ENCODE data around the gene CCDC137.

DNA sequence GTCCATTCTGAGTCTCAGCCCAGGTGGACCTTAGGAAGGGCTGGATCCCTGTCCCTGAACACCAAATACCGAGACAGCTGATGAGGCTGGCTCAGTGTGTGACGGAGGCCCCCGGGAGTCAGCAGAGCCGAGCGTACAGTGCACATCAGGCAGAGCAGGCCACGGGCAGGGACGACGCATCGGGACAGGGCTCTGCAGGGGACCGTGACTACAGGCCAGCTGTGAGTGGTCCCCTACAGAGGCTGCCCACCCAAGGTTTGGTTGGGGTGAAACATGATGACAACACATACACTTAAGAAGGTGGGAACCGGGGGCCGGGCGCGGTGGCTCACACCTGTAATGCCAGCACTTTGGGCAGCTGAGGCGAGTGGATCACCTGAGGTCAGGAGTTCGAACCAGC is 6.4 kb downstream of the CCDC137 start:
- TF ChIP-seq, protein P1, sequence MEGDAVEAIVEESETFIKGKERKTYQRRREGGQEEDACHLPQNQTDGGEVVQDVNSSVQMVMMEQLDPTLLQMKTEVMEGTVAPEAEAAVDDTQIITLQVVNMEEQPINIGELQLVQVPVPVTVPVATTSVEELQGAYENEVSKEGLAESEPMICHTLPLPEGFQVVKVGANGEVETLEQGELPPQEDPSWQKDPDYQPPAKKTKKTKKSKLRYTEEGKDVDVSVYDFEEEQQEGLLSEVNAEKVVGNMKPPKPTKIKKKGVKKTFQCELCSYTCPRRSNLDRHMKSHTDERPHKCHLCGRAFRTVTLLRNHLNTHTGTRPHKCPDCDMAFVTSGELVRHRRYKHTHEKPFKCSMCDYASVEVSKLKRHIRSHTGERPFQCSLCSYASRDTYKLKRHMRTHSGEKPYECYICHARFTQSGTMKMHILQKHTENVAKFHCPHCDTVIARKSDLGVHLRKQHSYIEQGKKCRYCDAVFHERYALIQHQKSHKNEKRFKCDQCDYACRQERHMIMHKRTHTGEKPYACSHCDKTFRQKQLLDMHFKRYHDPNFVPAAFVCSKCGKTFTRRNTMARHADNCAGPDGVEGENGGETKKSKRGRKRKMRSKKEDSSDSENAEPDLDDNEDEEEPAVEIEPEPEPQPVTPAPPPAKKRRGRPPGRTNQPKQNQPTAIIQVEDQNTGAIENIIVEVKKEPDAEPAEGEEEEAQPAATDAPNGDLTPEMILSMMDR (conservative IDR thresholded peaks at IDR 0.05): no peak
- TF ChIP-seq ZFX (IDR thresholded peaks at IDR 0.05): no peak
